ENCODE data around the gene MIER1.

The MIER1 gene

DNA sequence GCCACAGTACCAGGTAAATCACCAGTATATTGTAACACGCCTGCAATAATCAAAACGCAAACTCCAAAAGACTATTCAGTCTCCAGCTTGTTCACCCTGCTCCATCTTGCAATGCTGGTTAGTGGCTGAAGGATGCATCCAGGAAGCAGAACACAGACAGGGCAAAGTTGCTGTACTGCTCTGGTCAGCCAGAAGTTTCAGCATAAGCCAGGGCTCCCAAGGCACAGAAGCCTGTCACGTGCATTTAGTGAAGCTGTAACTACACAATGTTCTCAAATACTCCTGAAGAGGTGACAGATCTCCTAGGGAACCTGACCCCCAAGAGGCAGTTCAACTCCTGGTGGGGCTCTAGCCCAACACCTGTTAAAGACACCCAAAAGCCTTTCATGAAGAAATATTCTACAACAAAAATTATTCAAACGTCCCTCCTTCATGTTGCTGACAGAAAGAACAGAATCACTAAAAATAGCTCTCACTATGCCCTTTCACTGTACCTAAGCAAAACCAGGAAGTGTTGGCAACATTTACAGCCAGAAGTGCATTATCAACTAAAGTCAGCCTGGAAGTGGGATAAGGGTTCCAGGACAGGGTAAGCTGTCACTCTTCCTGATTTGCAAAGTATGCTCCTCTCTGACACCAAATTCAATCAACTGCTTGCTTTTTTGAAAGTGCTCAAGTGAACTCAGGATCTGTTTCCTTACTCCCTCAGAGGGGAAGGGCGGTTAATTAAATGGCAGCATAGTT is 77.1 kb downstream of the MIER1 start:
- DNase-seq = peak; percentile 44

DNA sequence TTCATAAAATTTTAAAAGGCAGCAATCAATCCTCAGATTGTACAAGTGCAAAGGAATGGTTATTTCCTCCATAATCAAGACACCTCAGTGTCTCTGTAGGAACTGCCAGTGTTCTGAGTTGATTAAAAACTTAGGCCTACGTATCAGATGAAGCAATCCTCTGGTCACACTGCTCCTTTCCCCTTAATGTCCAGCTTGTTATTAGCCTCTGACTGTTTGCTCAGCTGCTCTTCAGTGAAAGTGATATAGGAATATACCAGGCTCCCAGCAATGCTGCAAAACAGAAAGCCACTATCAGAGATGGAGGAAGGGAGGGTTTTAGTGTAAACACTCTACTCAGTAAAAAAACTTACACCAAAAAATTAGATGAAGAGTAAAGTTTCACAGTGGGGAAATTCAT is 79.4 kb downstream of the MIER1 start:
- peak; percentile 85 for DNase-seq

DNA sequence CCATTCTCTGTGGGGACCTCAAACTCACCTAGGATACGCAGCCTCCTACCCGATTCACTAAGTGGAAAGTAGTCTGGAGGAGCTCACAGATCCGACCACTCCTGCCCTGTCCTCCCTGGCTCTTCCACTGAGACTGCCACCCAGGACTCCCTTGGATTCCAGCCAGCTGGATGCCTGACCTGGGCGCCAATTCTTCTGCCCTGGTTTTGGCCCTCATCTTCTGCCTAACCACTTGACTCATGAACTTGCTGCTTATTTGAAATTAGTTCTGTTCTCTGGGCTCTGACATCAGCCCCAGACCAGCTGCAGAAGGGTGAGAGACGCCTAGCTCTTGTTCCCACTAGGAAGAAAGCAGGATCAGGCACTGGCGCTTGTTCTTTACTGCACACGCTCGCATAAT is 80.3 kb downstream of the MIER1 start:
- DNase-seq = peak; percentile 60

DNA sequence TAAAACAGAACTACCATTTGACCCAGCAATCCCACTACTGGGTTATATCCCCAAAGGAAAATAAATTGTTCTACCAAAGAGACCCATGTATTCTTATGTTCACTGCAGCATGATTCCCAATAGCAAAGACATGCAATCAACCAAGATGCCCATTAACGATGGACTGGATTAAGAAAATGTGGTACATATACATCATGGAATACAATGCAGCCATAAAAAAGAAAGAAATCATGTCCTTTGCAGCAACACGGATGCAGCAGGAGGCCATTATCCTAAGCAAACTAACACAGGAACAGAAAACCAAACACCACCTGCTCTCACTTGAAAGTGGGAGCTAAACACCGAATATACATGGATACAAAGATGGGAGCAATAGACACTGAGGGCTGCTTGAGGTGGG is 85.0 kb downstream of the MIER1 start:
- no peak for DNase-seq

DNA sequence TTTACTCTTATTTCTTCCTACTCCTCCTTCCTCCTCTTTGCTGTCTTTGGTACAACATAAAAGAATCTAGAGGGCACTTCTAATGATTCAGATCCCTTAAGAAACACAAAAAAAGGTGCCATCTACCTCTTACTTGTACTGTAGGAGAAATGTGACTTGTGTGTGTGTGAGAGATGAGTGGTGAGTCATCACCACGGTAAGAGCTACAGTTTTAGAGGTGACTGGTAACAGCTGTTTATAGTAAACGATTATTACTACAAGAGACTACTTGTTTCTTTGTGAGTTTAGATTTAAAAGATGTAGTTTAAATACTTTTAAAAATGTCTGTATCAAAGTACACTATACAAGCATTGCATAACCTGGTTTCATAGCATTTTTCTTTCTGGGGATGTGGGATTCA is 88.8 kb downstream of the MIER1 start:
- no peak for DNase-seq

DNA sequence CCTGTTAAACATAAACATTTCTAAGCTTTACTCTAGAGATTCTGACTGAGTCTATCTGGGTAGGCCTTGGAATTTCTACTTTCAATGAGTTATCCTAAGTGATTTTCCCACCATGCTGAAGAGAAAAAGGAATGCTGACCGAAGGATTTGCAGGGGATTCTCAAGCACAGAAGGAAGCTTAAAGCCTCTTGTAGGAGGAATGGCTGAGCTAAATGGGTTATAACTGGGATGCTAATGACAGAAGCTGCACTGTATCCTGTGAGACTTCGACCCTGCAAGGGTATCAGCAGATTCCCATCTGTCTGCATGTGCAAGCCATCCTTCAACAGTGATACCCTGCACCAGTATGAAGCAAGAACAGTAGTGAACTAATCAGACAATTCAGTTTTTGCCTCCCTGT is 93.8 kb downstream of the MIER1 start:
- DNase-seq = no peak

DNA sequence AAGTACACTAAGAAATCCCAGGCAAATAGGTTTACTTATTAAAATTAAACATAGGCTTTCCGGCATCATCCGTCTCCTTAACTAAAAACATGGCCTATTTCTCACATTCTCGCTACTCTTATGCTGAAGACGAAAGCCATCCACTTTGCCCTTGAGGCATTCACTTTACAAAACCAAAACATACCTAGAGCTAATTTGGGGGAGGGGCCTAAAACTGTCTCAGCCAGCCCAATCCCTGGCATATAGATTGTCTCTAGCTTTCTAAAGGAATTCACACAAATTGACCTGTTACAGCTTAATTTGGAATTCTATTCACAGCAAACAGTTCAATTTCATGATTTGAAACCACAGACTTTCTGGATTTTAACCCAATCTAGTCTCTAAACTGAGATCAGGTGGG is 94.3 kb downstream of the MIER1 start:
- no peak for DNase-seq

DNA sequence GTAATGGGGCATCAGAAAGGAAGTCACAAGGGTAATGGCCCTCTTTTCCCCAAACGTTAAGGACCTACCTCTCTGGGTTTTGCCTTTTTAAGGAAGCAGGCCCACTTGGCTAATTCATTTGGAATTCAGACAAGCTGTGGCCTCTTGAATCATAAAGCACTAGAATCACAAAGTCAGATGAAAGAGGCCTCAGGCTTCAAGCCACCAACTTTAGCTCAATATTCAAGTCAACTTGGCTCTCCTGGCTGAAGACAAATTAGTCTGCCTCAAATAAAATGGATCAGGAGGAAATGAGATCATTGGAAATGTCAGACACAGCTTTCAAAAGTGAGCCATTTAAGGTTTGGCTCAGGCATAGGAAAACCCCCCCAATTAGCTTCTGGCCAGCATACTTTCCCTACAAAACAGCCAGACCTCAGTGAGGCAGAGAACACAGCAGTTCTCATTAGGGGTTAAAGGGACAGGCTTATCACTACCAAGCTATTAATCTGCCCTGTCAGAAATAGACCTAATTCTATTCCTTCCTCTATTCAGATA is 94.9 kb downstream of the MIER1 start:
- DNase-seq = no peak

DNA sequence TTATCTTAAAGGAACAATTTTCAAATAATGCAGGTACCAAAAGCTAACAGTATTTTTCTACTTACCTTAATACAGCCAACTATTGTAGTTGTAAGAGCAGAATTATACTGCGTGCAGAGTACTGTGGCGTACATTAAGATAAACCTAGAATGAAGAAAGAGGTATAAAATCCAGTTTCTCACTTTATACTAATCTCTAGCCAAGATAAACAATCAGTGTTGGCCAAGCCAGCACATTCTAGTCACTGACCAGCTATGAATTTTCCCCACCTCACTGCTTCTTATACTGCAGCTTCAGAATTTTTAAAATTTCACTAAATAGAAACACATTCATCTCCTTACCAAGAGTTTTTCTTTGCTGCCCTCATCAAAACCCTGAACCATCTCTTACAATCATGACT is 95.5 kb downstream of the MIER1 start:
- no peak for DNase-seq

DNA sequence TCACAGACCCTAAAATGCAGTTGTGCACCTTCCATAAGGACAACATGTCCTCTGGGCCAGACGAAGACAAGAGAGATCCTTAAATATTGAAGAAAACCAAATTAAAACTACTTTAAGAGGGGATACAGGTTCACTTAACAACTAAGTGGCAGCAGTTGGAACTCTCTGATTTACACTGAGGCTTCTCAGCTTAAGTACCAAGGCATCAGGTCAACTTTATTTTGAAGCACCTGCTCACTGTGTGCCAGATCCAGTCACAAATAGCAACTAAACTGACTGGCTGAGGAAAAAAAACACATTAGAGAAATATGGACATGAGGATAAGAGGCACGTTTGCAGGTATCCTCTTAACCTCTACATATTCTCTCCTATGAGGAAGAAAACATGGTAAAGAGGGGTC is 96.0 kb downstream of the MIER1 start:
- DNase-seq = no peak

DNA sequence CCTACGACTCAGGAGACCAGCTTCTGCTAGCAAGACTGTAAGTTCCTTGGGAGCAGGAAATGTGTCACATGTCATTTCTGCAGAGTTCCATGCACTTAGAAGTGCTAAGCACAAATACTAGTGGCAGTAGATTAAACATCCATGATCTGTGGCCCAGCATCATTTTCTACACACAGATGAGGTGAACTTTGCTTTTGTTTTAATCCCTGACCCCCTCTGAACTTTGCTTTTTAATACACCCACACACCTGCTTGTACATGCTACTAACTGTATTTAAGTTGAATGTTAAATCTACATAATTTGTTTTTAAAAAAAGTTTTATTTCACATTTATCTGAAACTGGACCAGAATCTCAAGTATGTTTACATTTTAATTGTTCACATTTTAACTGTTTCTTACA is 104.7 kb downstream of the MIER1 start:
- no peak for DNase-seq

DNA sequence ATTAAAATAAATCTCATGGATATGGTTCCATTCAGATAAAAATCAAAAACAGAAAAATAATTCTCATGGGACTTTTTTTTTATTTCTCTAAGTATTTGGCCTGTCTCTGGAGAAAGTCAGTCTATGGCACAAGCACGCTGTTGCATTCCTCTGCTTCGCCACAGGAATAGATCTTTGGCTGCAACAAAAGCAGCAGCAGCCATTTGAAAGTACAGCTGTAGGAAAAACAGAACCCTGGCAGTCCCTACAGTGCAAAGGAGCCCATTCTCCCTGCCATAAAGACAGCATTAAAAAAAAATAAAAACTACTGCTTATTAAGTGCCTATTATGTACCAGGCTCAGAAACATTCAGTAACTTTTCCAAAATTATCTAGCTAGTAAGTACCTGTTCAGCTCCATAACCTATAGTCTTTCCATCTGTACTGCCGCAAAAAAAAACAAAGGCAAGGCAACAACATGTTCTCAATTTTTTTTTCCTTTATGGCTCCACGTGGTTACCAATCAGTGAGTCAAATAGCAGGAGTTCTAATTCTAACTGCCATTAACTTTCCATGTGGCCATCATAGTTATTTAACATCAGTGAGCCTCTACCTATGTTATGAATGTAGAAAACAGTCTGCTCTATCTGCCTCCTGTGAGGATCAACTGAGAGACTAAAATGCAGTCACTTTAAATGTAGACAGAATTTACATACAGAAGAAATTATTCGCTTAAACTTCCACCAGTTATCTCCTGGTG is 106.5 kb downstream of the MIER1 start:
- no peak for DNase-seq

DNA sequence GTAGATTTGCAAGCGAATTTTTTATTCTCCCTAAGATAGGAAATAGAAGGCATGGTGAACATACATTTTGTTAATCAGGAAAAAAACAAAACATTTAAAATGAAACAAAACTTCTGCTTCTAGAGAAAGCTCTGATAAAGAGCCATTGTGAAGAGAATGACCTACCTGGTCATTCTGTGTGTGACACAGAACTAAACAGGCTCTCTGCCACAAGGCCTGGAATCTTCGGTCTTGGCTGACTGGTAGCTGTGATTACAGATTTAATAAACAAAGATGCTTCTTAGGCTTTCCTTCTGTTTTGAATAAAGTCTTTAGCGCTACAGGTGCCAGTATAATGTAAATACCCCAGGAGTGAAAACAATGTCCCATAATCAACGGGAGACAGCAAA is 107.1 kb downstream of the MIER1 start:
- no peak for DNase-seq

All from NCI-H2029 treated with DMSO at 0.1 percent for 48 hours (cell line).